H1 (cell line): ENCODE data around the gene TMEM120A. TPM values are rescaled to one million over a fixed set of nuclear protein-coding genes. Genes with fewer than 3 reads are reported as not detected.

ENCODE experiments used
- KDM5A ChIP-seq: fragments of 200-600 bp; IDR thresholded peaks from 2 replicates; pipeline ENCODE4 v1.7.1; 2012; ENCODE audit warnings: mild to moderate bottlenecking, low read length, inconsistent platforms, mixed read lengths
- SRF ChIP-seq: IDR thresholded peaks from 2 replicates; pipeline ENCODE4 v1.6.1; 2011; ENCODE audit warnings: mild to moderate bottlenecking, low read depth, low read length, moderate library complexity
- polyA plus RNA-seq, 7 experiments: library from polyadenylated mRNA; depleted of rRNA in 3 of 7; stranded (reverse) in 5 of 7; unstranded in 2 of 7; fragments of >200 nt in 5 of 7; fragments of 200-250 nt in 2 of 7; gene quantifications; 1 replicate in 5 of 7; 2 replicates in 1 of 7; 4 replicates in 1 of 7; pipeline versions ENCODE4 v1.2.1 to v1.2.3, GENCODE V29; 2011 to 2013; ENCODE audit warnings: missing spikeins in 2 of 7, mixed read lengths in 2 of 7
- total RNA-seq: library from RNA; stranded (reverse); fragmentation: NEBNext Ultra II Directional; extraction: Animal tissue kit (Norgen Biotek cat#: 25700); gene quantifications from 2 replicates; pipeline ENCODE4 v1.2.1, GENCODE V29; 2021

Gene TMEM120A
- total and polyA plus RNA-seq, 2 of the 8 experiments (the other 6 are each of a cell fraction or from before 2014, with no cell fraction given), result 15.6 to 49.9 TPM

GRCh38 chr7:75946207-75946855, 48.1 kb downstream of the TMEM120A start (continued):
- TF ChIP-seq SRF (no peak), KDM5A (no peak)
